Activated B cell treated with CpG ODN at 0.5 μM for 24 hours (primary cell): ENCODE data around the gene SMIM38. TPM values are rescaled to one million over a fixed set of nuclear protein-coding genes. Genes with fewer than 3 reads are reported as not detected.

Experiments
- ATAC-seq: fragments of 200-7000 bp; cut with Tn5 transposase; one replicate; pipeline ENCODE4 v1.10.0; 2021; ENCODE audit warnings: low read depth, mild to moderate bottlenecking, moderate library complexity
- CTCF ChIA-PET: fragments of 350-600 bp; sonication (Branson Sonifier 250); formaldehyde crosslinking; loops from one replicate; lab custom pipeline; 2021; ENCODE audit warnings: antibody characterized with exemption; lab: Charles Lee
- POLR2A ChIA-PET: fragments of 350-600 bp; sonication (Branson Sonifier 250); formaldehyde crosslinking; loops from one replicate; lab custom pipeline; 2021; ENCODE audit warnings: antibody characterized with exemption; lab: Charles Lee
- DNase-seq: peaks from one replicate; pipeline ENCODE4 v3.0.0; 2022
- H3K27ac Mint-ChIP-seq: one replicate; pipeline ENCODE4 v1.8.0; 2020; ENCODE audit warnings: mixed read lengths
- H3K27me3 Mint-ChIP-seq: one replicate; pipeline ENCODE4 v1.8.0; 2021; ENCODE audit warnings: mixed read lengths
- H3K36me3 Mint-ChIP-seq: one replicate; pipeline ENCODE4 v1.8.0; 2021; ENCODE audit warnings: low read depth, mixed read lengths
- H3K4me1 Mint-ChIP-seq: one replicate; pipeline ENCODE4 v1.8.0; 2021; ENCODE audit warnings: mixed read lengths
- H3K4me3 Mint-ChIP-seq: one replicate; pipeline ENCODE4 v1.8.0; 2020; ENCODE audit warnings: mild to moderate bottlenecking, mixed read lengths
- H3K9me3 Mint-ChIP-seq: one replicate; pipeline ENCODE4 v1.8.0; 2020; ENCODE audit warnings: mixed read lengths
- CTCF ChIP-seq: fragments of 200-600 bp; IDR thresholded peaks from one replicate; pipeline ENCODE4 v1.8.0; 2022; ENCODE audit warnings: antibody characterized with exemption, mild to moderate bottlenecking
- intact Hi-C: fragments of 100-400 bp; cut with micrococcal nuclease; formaldehyde crosslinking; loops from one replicate; pipeline ENCODE4 v1.15.1; 2024
- total RNA-seq: library from RNA; stranded (reverse); gene quantifications from 2 replicates; pipeline ENCODE4 v1.2.3, GENCODE V29; 2022

SMIM38 gene
- total RNA-seq, 1 donor from 2014 or later = 2.7 TPM

- ChIA-PET CTCF (no interaction called here), POLR2A (no interaction called here)
- intact Hi-C loops = no loop called here
- Mint-ChIP-seq H3K36me3 (no peaks in the 10 kb centered on the region), H3K9me3 (peaks cover 11% of the 10 kb centered on the region), H3K4me3 (no peak overlapping the region), H3K27ac (no peak overlapping the region), H3K4me1 (no peaks in the 10 kb centered on the region), H3K27me3 (peaks cover 4% of the 10 kb centered on the region)
- no peak for ATAC-seq
- no peak for TF ChIP-seq CTCF
- no peak for DNase-seq
Observed at GRCh38 chr11:69189059-69189458, 33.3 kb downstream of the SMIM38 start.

GRCh38 chr11:69190796-69191536, 35.2 kb downstream of the SMIM38 start:
- ChIA-PET CTCF (interaction anchor here (0.7 kb wide), 1 partner anchor 107 kb away, joined by 3 read pairs; no protein-coding TSS in a partner anchor), POLR2A (no interaction called here)
- Mint-ChIP-seq H3K36me3 (no peaks in the 10 kb centered on the region), H3K4me3 (no peak overlapping the region), H3K27ac (no peak overlapping the region), H3K9me3 (peaks cover 16% of the 10 kb centered on the region), H3K4me1 (no peaks in the 10 kb centered on the region), H3K27me3 (peaks cover 4% of the 10 kb centered on the region)
- TF ChIP-seq CTCF = no peak
- no peak for ATAC-seq
- DNase-seq = no peak
- intact Hi-C loops = no loop called here

- Mint-ChIP-seq H3K36me3 (no peaks in the 10 kb centered on the region), H3K9me3 (peaks cover 16% of the 10 kb centered on the region), H3K27me3 (peaks cover 4% of the 10 kb centered on the region), H3K27ac (no peak overlapping the region), H3K4me1 (no peaks in the 10 kb centered on the region), H3K4me3 (no peak overlapping the region)
- POLR2A ChIA-PET = no interaction called here
- CTCF ChIA-PET = no interaction called here
- intact Hi-C loops = no loop called here
- DNase-seq = no peak
- no peak for ATAC-seq
- TF ChIP-seq CTCF = no peak
Observed at GRCh38 chr11:69192301-69192721, 36.6 kb downstream of the SMIM38 start.

GRCh38 chr11:69193151-69193550, 37.4 kb downstream of the SMIM38 start:
- DNase-seq (no peak), ATAC-seq (no peak)
- ChIA-PET POLR2A (no interaction called here), CTCF (no interaction called here)
- peaks cover 2% of the 10 kb centered on the region for H3K27me3 Mint-ChIP-seq
- peaks cover 12% of the 10 kb centered on the region for H3K9me3 Mint-ChIP-seq
- TF ChIP-seq CTCF = no peak
- intact Hi-C loops = no loop called here
- H3K4me3 Mint-ChIP-seq = no peak overlapping the region
- H3K4me1 Mint-ChIP-seq = no peaks in the 10 kb centered on the region
- H3K36me3 Mint-ChIP-seq = no peaks in the 10 kb centered on the region
- H3K27ac Mint-ChIP-seq = no peak overlapping the region

GRCh38 chr11:69193629-69194028, 37.9 kb downstream of the SMIM38 start:
- ChIA-PET POLR2A (no interaction called here), CTCF (no interaction called here)
- no peak for ATAC-seq
- Mint-ChIP-seq H3K27ac (no peak overlapping the region), H3K4me1 (no peaks in the 10 kb centered on the region), H3K27me3 (peaks cover 2% of the 10 kb centered on the region), H3K9me3 (peaks cover 9% of the 10 kb centered on the region), H3K4me3 (no peak overlapping the region), H3K36me3 (no peaks in the 10 kb centered on the region)
- intact Hi-C loops = no loop called here
- TF ChIP-seq CTCF = no peak
- DNase-seq = no peak
